ENCODE results near the gene SLC9C1.

- peak in 5 of 7 experiments; percentile 35 to 69 (median 45) for TF ChIP-seq CTCF (IDR thresholded peaks at IDR 0.05)
- no peak for TF ChIP-seq EP300 (IDR thresholded peaks at IDR 0.05)
- no peak for TF ChIP-seq POLR2A (IDR thresholded peaks at IDR 0.05)
These were observed at the start of gene SLC9C1 for GRCh38 chr3:112293368-112294321.

Measured in stomach (tissue), 4 donors.